HepG2 (cell line): ENCODE data around the gene GFRAL. TPM values are rescaled to one million over a fixed set of nuclear protein-coding genes. Genes with fewer than 3 reads are reported as not detected.

Experiments
- ATAC-seq: fragments of 200-7000 bp; cut with Tn5 transposase; 3 replicates; pipeline ENCODE4 v1.9.1; 2020; ENCODE audit warnings: mild to moderate bottlenecking, moderate library complexity
- BruUV-seq: library from RNA; stranded (reverse); fragments of 400-500 nt; replicated peaks from 2 replicates; lab custom pipeline; 2021; lab: Mats Ljungman, UMichigan
- CTCF ChIA-PET: fragments of 300-600 bp; formaldehyde crosslinking; extraction: SDS; loops from one replicate; lab custom pipeline; 2021; ENCODE audit warnings: low total read pairs, inconsistent platforms, low intra/inter-chr PET ratio; lab: Yijun Ruan, JAX
- POLR2A ChIA-PET: fragments of 350-600 bp; sonication (Branson Sonifier 250); formaldehyde crosslinking; loops from one replicate; lab custom pipeline; 2020; ENCODE audit warnings: antibody characterized with exemption, inconsistent platforms; lab: Yijun Ruan, JAX
- DNase-seq: peaks from one replicate; pipeline ENCODE4 v3.0.0-alpha.2; 2015; ENCODE audit warnings: low spot score
- FAIRE-seq: peaks from 3 replicates; lab custom pipeline; 2011; peaks lifted over from hg19 to GRCh38; lab: Jason Lieb, UNC
- H2AFZ ChIP-seq: one replicate; pipeline ENCODE4 v1.6.1; 2011; ENCODE audit warnings: low read length, inconsistent platforms
- H3K27ac ChIP-seq: fragments of 300-600 bp; 3 replicates; pipeline ENCODE4 v1.8.0; 2011; ENCODE audit warnings: mixed run types, mild to moderate bottlenecking, mixed read lengths, low read length, inconsistent platforms; ENCODE audit not compliant: insufficient read depth; ENCODE audit errors: extremely low read length
- H3K27me3 ChIP-seq, 2 experiments: fragments of 200-600 bp in 1 of 2; 2 replicates in 1 of 2; 3 replicates in 1 of 2; pipeline versions ENCODE4 v1.6.0 to v1.8.0; 2011; ENCODE audit warnings: low read length in 2 of 2, mild to moderate bottlenecking in 2 of 2, moderate library complexity in 2 of 2, inconsistent platforms in 1 of 2; ENCODE audit not compliant: insufficient read depth in 2 of 2, control insufficient read depth in 1 of 2
- H3K36me3 ChIP-seq, 2 experiments: fragments of 200-600 bp in 1 of 2; replicated peaks in 1 of 2; 2 replicates in 1 of 2; 3 replicates in 1 of 2; pipeline versions ENCODE4 v1.5.1 to v1.8.0; 2011; ENCODE audit warnings: low read length in 2 of 2, inconsistent platforms in 1 of 2; ENCODE audit not compliant: insufficient read depth in 2 of 2, control insufficient read depth in 1 of 2
- H3K4me1 ChIP-seq: 2 replicates; pipeline ENCODE4 v1.5.1; 2012; ENCODE audit warnings: low read length, inconsistent platforms; ENCODE audit not compliant: insufficient read depth
- H3K4me2 ChIP-seq: 2 replicates; pipeline ENCODE4 v1.6.0; 2011; ENCODE audit warnings: low read depth, low read length, inconsistent platforms
- H3K4me3 ChIP-seq, 3 experiments: fragments of 200-600 bp in 1 of 3; sonication (generic), shearing (Covaris generic) in 1 of 3; replicated peaks in 1 of 3; 2 replicates each; pipeline ENCODE4 v1.5.1; 2011 to 2016; ENCODE audit warnings: low read length in 3 of 3, inconsistent platforms in 2 of 3, low read depth in 2 of 3, mild to moderate bottlenecking in 2 of 3, control low read depth in 1 of 3, mixed read lengths in 1 of 3; ENCODE audit not compliant: insufficient read depth in 1 of 3
- H3K79me2 ChIP-seq: one replicate; pipeline ENCODE4 v1.6.1; 2011; ENCODE audit warnings: low read length, inconsistent platforms; ENCODE audit not compliant: insufficient read depth
- H3K9ac ChIP-seq: 2 replicates; pipeline ENCODE4 v1.6.0; 2011; ENCODE audit warnings: mild to moderate bottlenecking, low read depth, low read length, inconsistent platforms; ENCODE audit not compliant: insufficient read depth
- H3K9me3 ChIP-seq: 2 replicates; pipeline ENCODE4 v1.5.1; 2012; ENCODE audit warnings: mild to moderate bottlenecking, low read length
- H4K20me1 ChIP-seq: 2 replicates; pipeline ENCODE4 v1.6.0; 2011; ENCODE audit warnings: inconsistent platforms, mild to moderate bottlenecking, low read length, moderate library complexity; ENCODE audit not compliant: insufficient read depth
- FOSL2 ChIP-seq: sonication (generic); formaldehyde crosslinking; IDR thresholded peaks from 2 replicates; pipeline ENCODE4 v1.4.0; 2020; ENCODE audit warnings: missing genetic modification reagents
- MAFF ChIP-seq: IDR thresholded peaks from 2 replicates; pipeline ENCODE4 v1.6.1; 2011; ENCODE audit warnings: low read depth, low read length, improper control_type of control experiment
- MAFK ChIP-seq, 2 experiments: IDR thresholded peaks in 1 of 2; conservative IDR thresholded peaks in 1 of 2; 2 replicates each; pipeline ENCODE4 v1.6.1; 2011; ENCODE audit warnings: improper control_type of control experiment in 2 of 2, low read length in 2 of 2
- POLR2A ChIP-seq, 2 experiments: IDR thresholded peaks; 2 replicates each; pipeline ENCODE4 v1.6.1; 2011; ENCODE audit warnings: low read depth in 2 of 2, low read length in 2 of 2, mild to moderate bottlenecking in 1 of 2, moderate library complexity in 1 of 2; ENCODE audit not compliant: insufficient read depth in 1 of 2
- RBAK ChIP-seq: sonication (generic); formaldehyde crosslinking; IDR thresholded peaks from 2 replicates; pipeline ENCODE4 v1.5.1; 2020; ENCODE audit warnings: mild to moderate bottlenecking, missing genetic modification reagents
- RNF2 ChIP-seq: fragments of 450-650 bp; conservative IDR thresholded peaks from 2 replicates; pipeline ENCODE4 v1.6.1; 2016; ENCODE audit warnings: low read depth
- SMAD3 ChIP-seq: sonication (generic); formaldehyde crosslinking; IDR thresholded peaks from 2 replicates; pipeline ENCODE4 v1.4.0; 2020; ENCODE audit warnings: missing genetic modification reagents
- ZBTB40 ChIP-seq, 2 experiments: fragments of 450-650 bp in 1 of 2; sonication (generic) in 1 of 2; formaldehyde crosslinking in 1 of 2; IDR thresholded peaks; 2 replicates each; pipeline versions ENCODE4 v1.6.1 to v1.8.0; 2016 to 2022; ENCODE audit warnings: antibody characterized with exemption in 1 of 2, mild to moderate bottlenecking in 1 of 2, missing genetic modification reagents in 1 of 2
- ZNF232 ChIP-seq: sonication (generic); formaldehyde crosslinking; IDR thresholded peaks from 2 replicates; pipeline ENCODE4 v1.4.0; 2020; ENCODE audit warnings: missing genetic modification reagents, borderline replicate concordance
- WGBS: methylation state at CpG from one replicate; pipeline ENCODE4 v1.1.6; 2017; ENCODE audit warnings: low lambda C conversion rate; 5-methylcytosine and 5-hydroxymethylcytosine counted together
- in situ Hi-C: cut with HindIII; loops from 2 replicates; pipeline ENCODE4 v1.10.0; 2017; ENCODE audit warnings: low pct_unique_long_range_greater_than_20kb; ENCODE audit not compliant: extremely low pct_ligation_motif_present
- intact Hi-C: fragments of 100-400 bp; cut with micrococcal nuclease; formaldehyde crosslinking; loops from one replicate; pipeline ENCODE4 v1.10.0; 2022; ENCODE audit not compliant: unreplicated experiment
- polyA plus RNA-seq, 8 experiments: library from polyadenylated mRNA; depleted of rRNA in 3 of 8; stranded (reverse) in 7 of 8; unstranded in 1 of 8; fragments of >200 nt; fragmentation: Illumina TruSeq in 4 of 8; extraction: Trizol in 4 of 8; gene quantifications; 2 replicates each; pipeline versions ENCODE4 v1.2.1 to v1.2.3, GENCODE V29; 2011 to 2016; ENCODE audit warnings: low read depth in 4 of 8, missing spikeins in 1 of 8, mixed read lengths in 1 of 8; ENCODE audit not compliant: insufficient read depth in 1 of 8
- total RNA-seq, 5 experiments: library from RNA; depleted of rRNA; stranded (reverse); fragments of >200 nt; fragmentation: Illumina TruSeq; extraction: Trizol; gene quantifications; 2 replicates each; pipeline ENCODE4 v1.2.3, GENCODE V29; 2016; ENCODE audit warnings: low read depth in 1 of 5

Gene GFRAL
- total and polyA plus RNA-seq, 2 of the 13 experiments (the other 11 are each of a cell fraction or from before 2014, with no cell fraction given) = not detected

GRCh38 chr6:55423933-55424332 is 96.7 kb downstream of the GFRAL start:
- H3K4me1 ChIP-seq = no peaks in the 10 kb centered on the region
- WGBS = under 1% methylated on average over 2 of the region's 2 CpGs
- intact Hi-C loops = no loop called here
- no peak for DNase-seq
- no peak for FAIRE-seq
- POLR2A ChIA-PET = no interaction called here
- no peak overlapping the region for H2AFZ ChIP-seq
- no peak overlapping the region for H3K4me3 ChIP-seq
- no peak overlapping the region for H3K27ac ChIP-seq
- BruUV-seq = no TSS peak
- H3K79me2 ChIP-seq = no peaks in the 10 kb centered on the region
- no peak overlapping the region for H3K9ac ChIP-seq
- no peaks in the 10 kb centered on the region; the same call in 1 of the 2 replicates for H4K20me1 ChIP-seq
- in situ Hi-C loops = no loop called here
- ATAC-seq = no peak
- H3K9me3 ChIP-seq = no peaks in the 10 kb centered on the region
- TF ChIP-seq MAFF (peak; percentile 53), SMAD3 (CRISPR knock-in tag) (no peak), MAFK (conservative IDR thresholded peaks at IDR 0.05 in 1 of 2, IDR thresholded peaks at IDR 0.05 in 1 of 2; ENCODE audit: low read length in 2 of 2) (peak; percentile 58 to 77)
- CTCF ChIA-PET = no interaction called here
- no peaks in the 10 kb centered on the region for H3K36me3 ChIP-seq
- no peaks in the 10 kb centered on the region for H3K27me3 ChIP-seq
- H3K4me2 ChIP-seq = no peak overlapping the region

GRCh38 chr6:55433446-55434130 is 106.3 kb downstream of the GFRAL start:
- FAIRE-seq = no peak
- ChIA-PET CTCF (no interaction called here), POLR2A (no interaction called here)
- Histone ChIP-seq H3K36me3 (no peaks in the 10 kb centered on the region), H3K9ac (no peak overlapping the region), H3K27ac (no peak overlapping the region), H3K9me3 (no peaks in the 10 kb centered on the region), H3K4me1 (no peaks in the 10 kb centered on the region), H3K4me2 (no peak overlapping the region), H4K20me1 (no peaks in the 10 kb centered on the region), H3K4me3 (no peak overlapping the region), H3K79me2 (no peaks in the 10 kb centered on the region), H2AFZ (no peak overlapping the region), H3K27me3 (no peaks in the 10 kb centered on the region)
- WGBS = 2% methylated on average over 2 of the region's 2 CpGs
- no peak for ATAC-seq
- intact Hi-C loops (no loop called here), in situ Hi-C loops (loop anchor here (25.0 kb wide), 1 partner anchor 529 kb away; no protein-coding TSS in a partner anchor)
- no peak for DNase-seq
- BruUV-seq = no TSS peak
- no peak for TF ChIP-seq RBAK
- TF ChIP-seq POLR2A (IDR thresholded peaks at IDR 0.05; ENCODE audit: insufficient read depth in 1 of 2, low read depth in 2 of 2, low read length in 2 of 2) = no peak
- TF ChIP-seq FOSL2 (CRISPR knock-in tag) = no peak
- TF ChIP-seq ZBTB40 (IDR thresholded peaks at IDR 0.05) = no peak
- no peak for TF ChIP-seq ZBTB40 (CRISPR knock-in tag; IDR thresholded peaks at IDR 0.05)
- no peak for TF ChIP-seq RNF2
- TF ChIP-seq ZNF232 (CRISPR knock-in tag) = no peak
